Endothelial cell of umbilical vein (primary cell): ENCODE measurements around the gene RAB43.

Source experiments
- CTCF ChIP-seq, 2 donors: IDR thresholded peaks; 1 replicate in 1 of 2; 2 replicates in 1 of 2; pipeline ENCODE4 v1.5.1; 2011; ENCODE audit warnings: low read length in 2 of 2, mild to moderate bottlenecking in 2 of 2, moderate library complexity in 2 of 2, control low read depth in 1 of 2, inconsistent platforms in 1 of 2, low read depth in 1 of 2; ENCODE audit not compliant: insufficient read depth in 1 of 2; ENCODE audit errors: extremely low read depth in 1 of 2
- EZH2 ChIP-seq: IDR thresholded peaks from 2 replicates; pipeline ENCODE4 v1.6.1; 2012; ENCODE audit warnings: borderline replicate concordance, low read depth, mild to moderate bottlenecking, moderate library complexity, low read length, inconsistent platforms; ENCODE audit not compliant: severe bottlenecking
- FOS ChIP-seq: IDR thresholded peaks from 2 replicates; pipeline ENCODE4 v1.6.1; 2011; ENCODE audit warnings: mild to moderate bottlenecking, low read length, moderate library complexity, borderline replicate concordance; ENCODE audit not compliant: insufficient read depth
- GATA2 ChIP-seq: IDR thresholded peaks from 2 replicates; pipeline ENCODE4 v1.7.0; 2011; ENCODE audit warnings: low read depth, mild to moderate bottlenecking, moderate library complexity, mixed read lengths, low read length; ENCODE audit not compliant: insufficient read length, insufficient read depth
- MAX ChIP-seq: IDR thresholded peaks from 2 replicates; pipeline ENCODE4 v1.6.1; 2011; ENCODE audit not compliant: insufficient read depth, insufficient read length
- MYC ChIP-seq: IDR thresholded peaks from one replicate; pipeline ENCODE4 v1.6.1; 2011; ENCODE audit warnings: mild to moderate bottlenecking, low read depth, low read length
- POLR2A ChIP-seq: IDR thresholded peaks from 2 replicates; pipeline ENCODE4 v1.6.1; 2012; ENCODE audit warnings: low read depth, mild to moderate bottlenecking, control low read depth, low read length
- POLR2AphosphoS5 ChIP-seq: IDR thresholded peaks from 2 replicates; pipeline ENCODE4 v1.6.1; 2012; ENCODE audit warnings: low read depth, mild to moderate bottlenecking, control low read depth, low read length, moderate library complexity; ENCODE audit not compliant: insufficient read depth

GRCh38 chr3:129104498-129105079 is 17.0 kb downstream of the RAB43 start:
- no peak for TF ChIP-seq CTCF (IDR thresholded peaks at IDR 0.05; ENCODE audit: extremely low read depth in 1 of 2, insufficient read depth in 1 of 2, low read depth in 1 of 2, low read length in 2 of 2)
- TF ChIP-seq POLR2A, result no peak
- no peak for TF ChIP-seq MYC
- TF ChIP-seq POLR2AphosphoS5, result no peak
- no peak for TF ChIP-seq MAX
- TF ChIP-seq EZH2, result no peak
- no peak for TF ChIP-seq FOS
- TF ChIP-seq GATA2, result no peak
